K562 (cell line): ENCODE measurements around the gene RNF224. TPM values are rescaled to one million over a fixed set of nuclear protein-coding genes. Genes with fewer than 3 reads are reported as not detected.

Source experiments
- ATAC-seq: fragments of 200-7000 bp; cut with Tn5 transposase; 3 replicates; pipeline ENCODE4 v1.9.1; 2020; ENCODE audit warnings: moderate library complexity
- BruUV-seq: library from RNA; stranded (reverse); fragments of 400-500 nt; replicated peaks from 2 replicates; lab custom pipeline; 2021; lab: Mats Ljungman, UMichigan
- CTCF ChIA-PET: fragments of 300-600 bp; formaldehyde crosslinking; extraction: SDS; loops from one replicate; lab custom pipeline; 2021; ENCODE audit warnings: low intra/inter-chr PET ratio; lab: Yijun Ruan, JAX
- POLR2A ChIA-PET: fragments of 300-600, 350-650 bp; sonication (Branson Sonifier 250); formaldehyde crosslinking; extraction: SDS; loops from one replicate; lab custom pipeline; 2021; ENCODE audit warnings: antibody characterized with exemption, inconsistent platforms; lab: Yijun Ruan, JAX
- DNase-seq, 4 experiments: peaks; one replicate each; pipeline versions ENCODE4 v3.0.0 to v3.0.0-alpha.2; 2011 to 2018; ENCODE audit warnings: low spot score in 3 of 4, mixed read lengths in 3 of 4; ENCODE audit errors: extremely low read depth in 1 of 4
- FAIRE-seq: peaks from 2 replicates; lab custom pipeline; 2011; peaks lifted over from hg19 to GRCh38; lab: Jason Lieb, UNC
- H2AFZ ChIP-seq: 2 replicates; pipeline ENCODE4 v1.6.0; 2011; ENCODE audit warnings: low read depth, low read length, control low read depth, inconsistent platforms
- H3K27ac ChIP-seq: fragments of 200-600 bp; 3 replicates; pipeline ENCODE4 v1.8.0; 2011; ENCODE audit warnings: low read depth, mild to moderate bottlenecking, control low read depth, inconsistent platforms, low read length, moderate library complexity, mixed read lengths; ENCODE audit errors: extremely low read depth
- H3K27me3 ChIP-seq, 2 experiments: fragments of 300-600 bp in 1 of 2; 2 replicates in 1 of 2; 3 replicates in 1 of 2; pipeline versions ENCODE4 v1.6.0 to v1.8.0; 2011; ENCODE audit warnings: inconsistent platforms in 2 of 2, low read length in 2 of 2, mild to moderate bottlenecking in 1 of 2, mixed read lengths in 1 of 2, moderate library complexity in 1 of 2; ENCODE audit not compliant: control insufficient read depth in 2 of 2, insufficient read depth in 2 of 2
- H3K36me3 ChIP-seq: fragments of 300-600 bp; 3 replicates; pipeline ENCODE4 v1.8.0; 2011; ENCODE audit warnings: mild to moderate bottlenecking, low read length, inconsistent platforms; ENCODE audit not compliant: control insufficient read depth, insufficient read depth
- H3K4me1 ChIP-seq, 2 experiments: fragments of 200-600 bp in 1 of 2; replicated peaks in 1 of 2; 2 replicates in 1 of 2; 3 replicates in 1 of 2; pipeline versions ENCODE4 v1.5.1 to v1.8.0; 2011; ENCODE audit warnings: inconsistent platforms in 2 of 2, low read length in 2 of 2, mild to moderate bottlenecking in 1 of 2, mixed read lengths in 1 of 2, moderate library complexity in 1 of 2; ENCODE audit not compliant: control insufficient read depth in 2 of 2, insufficient read depth in 2 of 2
- H3K4me2 ChIP-seq: 2 replicates; pipeline ENCODE4 v1.6.1; 2011; ENCODE audit warnings: low read length, control low read depth, inconsistent platforms, mixed read lengths; ENCODE audit not compliant: insufficient read depth
- H3K4me3 ChIP-seq: fragments of 200-600 bp; sonication (generic), shearing (Covaris generic); 2 replicates; pipeline ENCODE4 v1.5.1; 2016; ENCODE audit warnings: control low read depth, inconsistent platforms
- H3K79me2 ChIP-seq: fragments of 200-600 bp; 3 replicates; pipeline ENCODE4 v1.8.0; 2011; ENCODE audit warnings: low read length, inconsistent platforms; ENCODE audit not compliant: control insufficient read depth, insufficient read depth
- H3K9ac ChIP-seq, 2 experiments: 2 replicates each; pipeline versions ENCODE4 v1.6.0 to v1.6.1; 2011; ENCODE audit warnings: low read depth in 2 of 2, low read length in 2 of 2, control low read depth in 1 of 2, inconsistent platforms in 1 of 2, mild to moderate bottlenecking in 1 of 2, mixed read lengths in 1 of 2; ENCODE audit not compliant: insufficient read depth in 1 of 2
- H3K9me1 ChIP-seq: one replicate; pipeline ENCODE4 v1.6.0; 2011; ENCODE audit warnings: inconsistent platforms, mild to moderate bottlenecking, low read length, moderate library complexity; ENCODE audit not compliant: control insufficient read depth, insufficient read depth
- H3K9me3 ChIP-seq: replicated peaks from 2 replicates; pipeline ENCODE4 v1.5.1; 2011; ENCODE audit warnings: low read depth, low read length, inconsistent platforms; ENCODE audit not compliant: control insufficient read depth, insufficient read depth
- H4K20me1 ChIP-seq: replicated peaks from 2 replicates; pipeline ENCODE4 v1.6.1; 2011; ENCODE audit warnings: low read length, inconsistent platforms, mixed read lengths; ENCODE audit not compliant: control insufficient read depth, insufficient read depth
- BRD9 ChIP-seq: fragments of 450-650 bp; IDR thresholded peaks from 2 replicates; pipeline ENCODE4 v1.6.1; 2018; ENCODE audit warnings: low read depth; ENCODE audit not compliant: partially characterized antibody
- HNRNPLL ChIP-seq: fragments of 200-400 bp; formaldehyde crosslinking; IDR thresholded peaks from 2 replicates; pipeline ENCODE4 v1.6.1; 2017; ENCODE audit warnings: low read length, low read depth, mild to moderate bottlenecking; ENCODE audit not compliant: poor library complexity, severe bottlenecking
- KAT7 ChIP-seq: sonication (generic); formaldehyde crosslinking; IDR thresholded peaks from 2 replicates; pipeline ENCODE4 v1.8.0; 2022; ENCODE audit warnings: missing genetic modification reagents, mild to moderate bottlenecking, borderline replicate concordance
- MED1 ChIP-seq: sonication (generic); formaldehyde crosslinking; IDR thresholded peaks from 2 replicates; pipeline ENCODE4 v1.8.1; 2023; ENCODE audit warnings: missing genetic modification reagents, borderline replicate concordance
- SIN3B ChIP-seq: fragments of 450-650 bp; IDR thresholded peaks from 2 replicates; pipeline ENCODE4 v1.6.1; 2017; ENCODE audit warnings: low read depth, mild to moderate bottlenecking, moderate library complexity
- TCF3 ChIP-seq: sonication (generic); formaldehyde crosslinking; IDR thresholded peaks from 2 replicates; pipeline ENCODE4 v1.4.0; 2020; ENCODE audit warnings: mild to moderate bottlenecking, missing genetic modification reagents
- UBTF ChIP-seq, 2 experiments: IDR thresholded peaks; 2 replicates each; pipeline ENCODE4 v1.6.1; 2012; ENCODE audit warnings: improper control_type of control experiment in 2 of 2, low read depth in 2 of 2, low read length in 2 of 2, borderline replicate concordance in 1 of 2
- ZC3H8 ChIP-seq: fragments of 450-650 bp; IDR thresholded peaks from 2 replicates; pipeline ENCODE4 v1.6.1; 2017
- ZNF589 ChIP-seq: fragments of 200-800 bp; sonication (Bioruptor generic); IDR thresholded peaks from 2 replicates; pipeline ENCODE4 v1.6.1; 2016; ENCODE audit warnings: low read depth, missing genetic modification characterization, missing compliant biosample characterization
- WGBS: fragments of 100-300 bp; shearing (Covaris generic); methylation state at CpG from one replicate; pipeline ENCODE4 v1.1.6; 2016; ENCODE audit warnings: low coverage, mixed read lengths; ENCODE audit not compliant: insufficient coverage; ENCODE audit errors: missing lambda C conversion rate; 5-methylcytosine and 5-hydroxymethylcytosine counted together
- in situ Hi-C: fragments of 300-500 bp; cut with MboI; formaldehyde crosslinking; loops from 4 replicates; pipeline ENCODE4 v1.15.0; 2018; ENCODE audit warnings: inconsistent platforms, mixed read lengths
- intact Hi-C: fragments of 100-400 bp; cut with micrococcal nuclease; formaldehyde crosslinking; loops from 2 replicates; pipeline ENCODE4 v1.14.2; 2022
- polyA plus RNA-seq, 8 experiments: library from polyadenylated mRNA; depleted of rRNA in 4 of 8; stranded (reverse) in 5 of 8; unstranded in 3 of 8; fragments of >200 nt; fragmentation: Nextera tagmentation in 2 of 8; fragmentation: Illumina TruSeq in 1 of 8; extraction: Ambion mirVana in 2 of 8; extraction: Trizol in 1 of 8; gene quantifications; 2 replicates each; pipeline versions ENCODE4 v1.2.1 to v1.2.3, GENCODE V29; 2011 to 2014; ENCODE audit warnings: inconsistent platforms in 1 of 8, missing spikeins in 1 of 8
- total RNA-seq, 7 experiments: library from RNA; depleted of rRNA in 6 of 7; stranded (reverse); fragments of >200 nt in 6 of 7; fragmentation: Illumina TruSeq in 2 of 7; extraction: Trizol in 2 of 7; gene quantifications; 2 replicates each; pipeline versions ENCODE4 v1.2.1 to v1.2.3, GENCODE V29; 2011 to 2021; ENCODE audit warnings: low replicate concordance in 1 of 7

RNF224 gene
- total and polyA plus RNA-seq, 9 of the 15 experiments (the other 6 are each of a cell fraction or from before 2014, with no cell fraction given): not detected

DNA sequence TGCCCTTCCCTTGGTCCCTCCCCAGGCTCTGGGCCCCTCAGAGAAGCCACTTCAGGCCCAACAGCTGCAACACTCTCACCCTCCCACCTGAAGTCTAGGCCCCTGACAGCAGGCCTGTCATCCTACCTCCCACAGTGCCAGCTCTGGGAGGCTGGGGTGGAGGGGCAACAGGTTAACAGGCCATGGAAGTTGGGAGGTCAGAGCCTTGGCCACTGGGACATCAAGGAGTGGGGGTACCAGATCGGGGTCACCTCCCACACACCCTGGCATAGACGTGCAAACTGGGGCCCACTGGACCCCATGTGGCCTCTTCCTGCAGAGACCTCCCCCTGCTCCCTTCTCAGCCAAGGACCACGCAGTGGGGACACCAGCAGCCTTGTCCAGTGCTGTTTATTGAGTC is 36.1 kb upstream of the RNF224 start:
- H3K27me3 ChIP-seq: no peaks in the 10 kb centered on the region
- no peak overlapping the region for H3K4me3 ChIP-seq
- no peak for DNase-seq
- peaks cover 8% of the 10 kb centered on the region for H4K20me1 ChIP-seq
- ChIA-PET CTCF (no interaction called here), POLR2A (interaction anchor here (0.9 to 6.7 kb wide), 3 partner anchors 12 to 28 kb away, joined by 4 to 56 read pairs (median 5); partner anchors contain the start of genes NDOR1, TMEM203 and TPRN)
- in situ Hi-C loops (no loop called here), intact Hi-C loops (no loop called here)
- WGBS: 74% methylated on average over 3 of the region's 3 CpGs
- peaks cover 49% of the 10 kb centered on the region for H3K79me2 ChIP-seq
- no peak for FAIRE-seq
- H3K9ac ChIP-seq: peak overlapping the region in 1 of 2 experiments; percentile 66; a peak in 2 of 4 replicates
- H3K4me1 ChIP-seq: peaks cover 20 to 97% of the 10 kb centered on the region in 2 experiments
- H2AFZ ChIP-seq: no peak overlapping the region
- BruUV-seq: no TSS peak
- peaks cover 46% of the 10 kb centered on the region; the same call in 2 of the 3 replicates for H3K36me3 ChIP-seq
- ATAC-seq: no peak
- no peaks in the 10 kb centered on the region for H3K9me1 ChIP-seq
- H3K4me2 ChIP-seq: no peak overlapping the region
- H3K9me3 ChIP-seq: no peaks in the 10 kb centered on the region
- no peak overlapping the region for H3K27ac ChIP-seq
- TF ChIP-seq KAT7 (no peak), TCF3 (no peak), SIN3B (no peak), HNRNPLL (no peak), ZC3H8 (no peak), BRD9 (no peak), UBTF (IDR thresholded peaks at IDR 0.05; ENCODE audit: borderline replicate concordance in 1 of 2, low read depth in 2 of 2, low read length in 2 of 2) (no peak), MED1 (CRISPR knock-in tag) (no peak), ZNF589 (CRISPR knock-in tag) (no peak)
